GM18909 (cell line): ENCODE measurements around the gene CCDC148.

ENCODE experiments used
- ATAC-seq: cut with Tn5 transposase; IDR thresholded peaks from one replicate; pipeline ENCODE4 v1.9.1; 2021; ENCODE audit warnings: mild to moderate bottlenecking; ENCODE audit not compliant: unreplicated experiment, poor library complexity

Gene CCDC148

DNA sequence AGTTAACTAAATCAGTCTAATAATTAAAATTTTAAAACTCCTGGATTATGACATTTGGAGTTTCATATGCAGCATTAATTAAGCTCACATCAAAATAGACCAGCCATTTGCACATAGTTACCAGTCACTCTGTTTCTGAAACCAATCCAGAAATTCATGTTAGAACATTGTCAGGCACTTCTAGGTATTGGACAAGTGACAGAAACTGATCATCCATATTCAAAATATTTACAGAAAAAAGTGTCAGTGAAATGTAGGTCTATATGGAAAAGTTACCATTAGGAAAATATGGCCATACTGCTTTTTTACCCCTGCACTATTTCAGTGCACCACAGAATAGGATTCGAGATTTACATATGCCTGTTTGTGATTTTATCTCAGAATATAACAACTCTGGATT is 321.5 kb downstream of the CCDC148 start:
- no peak for ATAC-seq

DNA sequence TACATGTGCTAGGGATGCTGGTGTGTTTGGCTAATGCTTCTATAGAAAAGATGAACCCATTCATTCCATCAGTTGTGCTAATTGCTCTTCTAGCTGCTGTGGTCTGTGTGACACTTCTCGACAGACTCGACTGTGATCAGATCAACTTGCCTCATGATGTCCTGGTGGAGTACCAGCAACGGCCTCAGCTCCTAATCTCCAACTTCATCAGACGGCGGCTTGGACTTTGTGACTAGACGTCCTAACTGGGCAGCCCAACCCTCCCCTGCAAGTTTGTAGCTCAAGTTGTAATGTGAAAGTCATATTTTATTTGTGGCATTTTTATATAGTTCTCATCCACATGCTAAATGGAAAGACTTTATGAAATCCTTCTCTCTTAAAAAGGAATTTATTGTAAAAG is 321.9 kb downstream of the CCDC148 start:
- no peak for ATAC-seq

DNA sequence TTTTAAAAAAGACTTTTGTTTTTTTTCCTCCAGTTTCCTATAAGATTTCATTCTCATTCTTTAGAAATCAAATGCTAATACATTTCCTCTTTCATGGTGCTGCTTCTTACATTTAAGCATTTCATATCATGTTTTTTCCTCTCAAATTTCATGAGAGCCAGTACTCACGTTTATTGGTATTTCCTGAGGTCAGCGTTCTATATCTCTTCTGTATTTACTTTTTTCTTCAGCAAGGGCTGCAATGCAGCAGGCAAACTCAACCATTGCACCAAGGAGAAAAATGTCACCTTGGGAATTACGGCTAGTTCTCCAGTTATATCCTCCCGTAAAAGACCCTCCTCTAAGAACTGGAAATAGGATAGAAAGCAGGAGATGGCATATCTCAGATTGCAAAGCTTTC is 322.5 kb downstream of the CCDC148 start:
- no peak for ATAC-seq

DNA sequence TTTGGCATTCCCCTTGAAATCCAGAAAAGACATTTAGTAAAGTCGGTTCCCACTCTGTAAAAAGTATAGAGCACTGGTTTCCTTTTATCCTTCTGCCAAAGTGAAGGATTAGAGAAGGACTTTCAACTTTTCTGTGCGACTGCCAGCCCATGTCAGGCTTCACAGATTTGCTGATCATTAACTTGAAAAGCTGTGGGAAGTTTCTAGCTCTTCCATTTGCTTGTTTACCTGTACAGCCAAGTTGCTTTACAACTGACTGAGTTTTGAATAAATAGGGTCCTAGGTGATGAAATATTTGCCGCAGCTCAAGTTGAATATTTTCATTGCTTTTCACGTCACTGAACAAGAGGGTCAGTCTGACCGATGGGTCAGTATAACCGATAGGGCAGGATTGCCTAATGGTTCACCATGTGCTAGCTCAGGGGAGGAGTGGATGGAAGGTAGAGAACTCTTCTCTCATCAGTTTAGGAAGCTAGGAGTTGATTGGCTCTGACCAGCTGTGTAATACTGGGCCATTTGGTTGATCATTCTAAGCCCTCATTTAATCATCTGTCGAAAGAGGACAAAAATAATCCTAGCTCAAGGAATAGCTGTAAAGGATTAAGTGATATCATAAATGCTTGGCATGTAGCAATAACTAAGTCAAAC is 324.5 kb downstream of the CCDC148 start:
- no peak for ATAC-seq

DNA sequence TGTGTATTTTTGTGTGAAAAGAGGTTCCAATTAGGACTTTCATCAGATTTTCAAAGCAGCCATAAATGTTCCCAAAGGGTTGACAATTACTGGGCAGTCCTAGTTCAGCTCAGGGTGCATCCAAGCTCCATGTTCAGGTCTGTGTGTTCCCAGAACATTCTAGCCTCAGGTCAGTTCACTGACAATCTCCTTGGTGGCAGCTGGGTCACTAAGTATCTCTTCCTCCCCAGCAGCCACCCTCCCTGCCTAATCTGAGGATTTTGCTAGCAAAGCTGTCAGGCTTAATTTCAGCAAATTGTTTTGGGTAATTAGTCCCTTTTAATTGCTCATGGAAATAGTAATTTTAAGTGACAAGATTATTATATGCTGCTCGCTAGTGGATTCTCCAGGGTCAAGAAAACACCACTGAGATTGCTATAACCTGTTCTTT is 325.1 kb downstream of the CCDC148 start:
- ATAC-seq = no peak

DNA sequence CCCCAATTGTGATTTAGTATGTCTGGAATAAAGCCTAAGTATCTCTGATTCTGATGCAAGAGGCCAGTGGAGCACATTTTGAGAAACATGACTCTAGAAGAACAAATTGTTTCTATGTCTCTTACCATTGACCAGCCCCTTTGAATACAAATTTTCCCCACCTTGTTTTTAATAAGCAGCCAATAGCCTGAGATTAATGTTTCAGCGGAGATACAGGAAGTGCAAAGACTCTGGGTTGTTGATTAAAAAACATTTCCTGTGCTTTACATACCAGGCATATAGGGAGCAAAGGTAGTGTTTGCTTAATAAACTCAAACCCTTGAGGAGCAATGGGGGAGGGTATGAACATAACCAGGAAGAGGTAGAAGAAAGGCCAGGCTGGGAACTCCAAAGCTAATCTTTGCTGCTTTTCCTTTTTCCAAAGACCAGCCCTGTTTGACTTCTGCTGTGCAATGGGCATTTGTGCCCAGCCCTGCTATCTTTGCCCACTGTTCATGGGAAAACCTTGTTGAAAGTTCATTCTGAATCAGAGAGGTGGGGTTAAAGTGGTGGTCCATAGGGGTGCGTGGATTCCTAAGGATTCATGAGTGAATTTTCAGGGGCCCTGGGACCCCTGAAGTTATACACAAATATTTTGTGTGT is 325.6 kb downstream of the CCDC148 start:
- ATAC-seq = peak; percentile 72

DNA sequence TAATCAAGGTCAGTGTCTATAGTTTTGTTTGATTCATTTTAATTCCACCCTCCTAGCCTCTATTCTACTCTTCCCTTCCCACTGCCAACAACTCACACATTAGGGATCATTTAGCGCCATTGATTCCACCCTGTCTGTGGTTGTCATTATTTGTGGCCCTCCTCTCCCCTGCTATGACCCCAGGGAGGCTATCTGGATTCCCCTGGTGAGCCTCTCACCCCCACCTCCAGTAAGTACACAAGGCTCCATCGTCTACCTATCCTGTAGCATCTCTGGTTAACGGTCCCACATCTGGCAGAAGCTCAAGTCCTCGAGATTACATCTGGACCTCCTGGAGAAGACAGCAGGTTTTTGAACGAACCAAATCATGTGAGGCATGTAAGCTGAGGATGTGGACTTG is 327.5 kb downstream of the CCDC148 start:
- no peak for ATAC-seq

DNA sequence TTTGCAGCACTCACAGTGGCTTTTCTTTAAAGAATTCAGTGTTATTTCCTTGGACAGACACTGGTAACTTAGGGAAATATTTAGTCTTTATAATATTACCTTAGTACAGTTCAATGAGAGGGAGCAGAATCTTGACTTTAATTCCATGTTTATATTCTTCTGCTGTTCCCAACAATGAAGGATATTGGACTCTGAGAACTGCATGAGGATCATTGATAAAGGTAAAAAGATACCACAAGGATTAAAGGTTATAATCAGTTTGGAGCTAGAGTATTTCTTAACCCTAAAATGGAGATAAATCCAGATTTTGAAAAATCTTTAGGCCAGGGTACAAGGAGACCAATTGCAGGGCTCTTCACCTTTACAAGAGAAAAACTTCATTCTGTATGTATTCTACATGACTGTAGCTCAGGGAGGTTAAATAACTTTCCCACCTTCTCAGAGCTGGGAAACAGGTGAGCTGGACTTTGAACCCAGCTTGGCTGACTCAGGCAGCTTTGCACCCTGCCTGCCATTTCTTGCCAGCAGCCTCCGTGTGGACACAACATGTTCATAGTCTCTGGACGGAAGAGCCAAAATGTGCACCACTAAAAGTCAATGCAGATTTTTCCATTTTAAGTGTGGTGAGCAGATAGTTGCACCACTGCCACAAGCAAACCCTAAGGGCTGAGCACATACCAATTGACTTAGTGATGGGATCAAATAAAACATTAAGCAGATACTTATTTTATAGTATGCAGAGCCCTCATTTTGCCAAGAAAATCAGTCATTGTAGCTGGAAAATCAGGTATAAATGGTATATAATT is 328.2 kb downstream of the CCDC148 start:
- no peak for ATAC-seq

DNA sequence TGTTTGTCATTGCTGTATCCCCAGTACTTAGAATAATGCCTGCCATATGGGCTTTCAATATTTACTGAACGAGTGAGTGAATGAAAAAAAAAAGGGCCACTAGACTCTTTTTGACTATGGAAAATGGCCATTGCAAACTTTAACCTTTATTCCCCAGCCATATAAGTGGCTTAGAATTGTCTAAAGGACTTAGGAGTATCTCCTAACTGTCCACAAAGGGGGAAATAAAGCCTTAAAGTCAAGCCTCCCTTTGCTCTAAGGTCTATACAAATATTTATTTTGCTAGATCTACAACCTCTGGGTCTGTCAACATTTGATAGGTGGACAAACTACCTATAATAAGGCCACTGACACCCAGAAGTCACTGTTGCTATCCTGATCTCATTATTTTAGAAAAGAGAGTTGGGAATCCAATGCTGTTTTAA is 329.2 kb downstream of the CCDC148 start:
- ATAC-seq = no peak

DNA sequence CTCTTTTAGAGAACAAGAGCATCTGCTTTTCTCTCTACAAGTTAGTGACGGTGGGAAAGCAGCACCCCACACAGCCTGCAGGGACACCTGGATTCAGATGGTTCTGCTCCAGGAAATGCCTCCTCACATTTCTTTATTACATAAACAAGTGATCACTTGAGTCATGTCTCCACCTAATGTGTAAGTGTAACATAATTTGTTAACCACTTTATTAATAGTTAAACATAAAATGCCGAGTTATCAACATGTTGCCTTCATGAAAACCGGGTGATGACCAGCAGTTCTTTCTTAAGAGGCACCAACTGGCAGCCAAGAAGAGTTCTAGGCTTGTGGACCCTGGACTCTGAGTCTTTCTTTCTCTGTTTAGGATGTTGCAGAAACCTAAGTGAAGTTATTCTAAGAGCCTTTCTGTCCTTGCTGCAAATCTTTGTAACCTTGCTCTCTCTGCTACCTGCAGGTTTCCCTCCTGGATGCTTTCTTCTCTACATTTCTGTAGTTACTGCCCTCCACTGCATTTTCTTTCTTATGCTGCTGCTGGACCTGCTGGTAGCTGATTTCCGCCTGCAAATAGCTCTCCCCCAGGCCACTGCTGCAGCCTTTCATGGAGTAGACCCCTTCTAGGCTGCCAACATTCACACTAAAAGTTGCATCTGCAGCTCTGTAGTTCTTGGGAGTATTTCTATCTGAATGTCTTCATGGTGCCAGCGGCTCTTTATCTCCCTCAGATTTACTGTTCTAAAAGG is 330.6 kb downstream of the CCDC148 start:
- ATAC-seq = no peak

DNA sequence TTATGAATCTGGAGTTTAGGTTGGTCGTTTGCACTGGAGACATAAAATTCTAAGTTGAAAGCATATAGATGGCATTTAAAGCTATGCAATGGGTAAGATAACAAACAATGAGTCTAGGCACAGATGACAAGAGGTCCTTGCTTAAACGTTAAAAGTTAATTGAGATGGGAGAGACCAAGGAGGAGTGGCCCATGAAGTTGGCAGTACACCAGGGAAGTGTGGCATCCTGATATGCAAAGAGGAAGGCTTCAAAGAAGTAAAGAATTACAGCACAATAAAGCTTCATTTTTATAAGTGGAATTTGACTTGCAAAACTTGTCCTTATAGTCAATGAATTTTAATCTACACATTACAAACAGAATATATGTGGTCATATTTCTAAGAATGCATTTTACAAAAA is 331.7 kb downstream of the CCDC148 start:
- no peak for ATAC-seq
